HepG2 (cell line): Measurements from ENCODE around the gene HDAC4. TPM values are rescaled to one million over a fixed set of nuclear protein-coding genes. Genes with fewer than 3 reads are reported as not detected.

ENCODE experiments used
- ATAC-seq: fragments of 200-7000 bp; cut with Tn5 transposase; 3 replicates; pipeline ENCODE4 v1.9.1; 2020; ENCODE audit warnings: mild to moderate bottlenecking, moderate library complexity
- BruUV-seq: library from RNA; stranded (reverse); fragments of 400-500 nt; replicated peaks from 2 replicates; lab custom pipeline; 2021; lab: Mats Ljungman, UMichigan
- CTCF ChIA-PET: fragments of 300-600 bp; formaldehyde crosslinking; extraction: SDS; loops from one replicate; lab custom pipeline; 2021; ENCODE audit warnings: low total read pairs, inconsistent platforms, low intra/inter-chr PET ratio; lab: Yijun Ruan, JAX
- POLR2A ChIA-PET: fragments of 350-600 bp; sonication (Branson Sonifier 250); formaldehyde crosslinking; loops from one replicate; lab custom pipeline; 2020; ENCODE audit warnings: antibody characterized with exemption, inconsistent platforms; lab: Yijun Ruan, JAX
- DNase-seq: peaks from one replicate; pipeline ENCODE4 v3.0.0-alpha.2; 2015; ENCODE audit warnings: low spot score
- FAIRE-seq: peaks from 3 replicates; lab custom pipeline; 2011; peaks lifted over from hg19 to GRCh38; lab: Jason Lieb, UNC
- H2AFZ ChIP-seq: one replicate; pipeline ENCODE4 v1.6.1; 2011; ENCODE audit warnings: low read length, inconsistent platforms
- H3K27ac ChIP-seq: fragments of 300-600 bp; 3 replicates; pipeline ENCODE4 v1.8.0; 2011; ENCODE audit warnings: mixed run types, mild to moderate bottlenecking, mixed read lengths, low read length, inconsistent platforms; ENCODE audit not compliant: insufficient read depth; ENCODE audit errors: extremely low read length
- H3K27me3 ChIP-seq, 2 experiments: fragments of 200-600 bp in 1 of 2; 2 replicates in 1 of 2; 3 replicates in 1 of 2; pipeline versions ENCODE4 v1.6.0 to v1.8.0; 2011; ENCODE audit warnings: low read length in 2 of 2, mild to moderate bottlenecking in 2 of 2, moderate library complexity in 2 of 2, inconsistent platforms in 1 of 2; ENCODE audit not compliant: insufficient read depth in 2 of 2, control insufficient read depth in 1 of 2
- H3K36me3 ChIP-seq, 2 experiments: fragments of 200-600 bp in 1 of 2; replicated peaks in 1 of 2; 2 replicates in 1 of 2; 3 replicates in 1 of 2; pipeline versions ENCODE4 v1.5.1 to v1.8.0; 2011; ENCODE audit warnings: low read length in 2 of 2, inconsistent platforms in 1 of 2; ENCODE audit not compliant: insufficient read depth in 2 of 2, control insufficient read depth in 1 of 2
- H3K4me1 ChIP-seq: 2 replicates; pipeline ENCODE4 v1.5.1; 2012; ENCODE audit warnings: low read length, inconsistent platforms; ENCODE audit not compliant: insufficient read depth
- H3K4me2 ChIP-seq: 2 replicates; pipeline ENCODE4 v1.6.0; 2011; ENCODE audit warnings: low read depth, low read length, inconsistent platforms
- H3K4me3 ChIP-seq, 3 experiments: fragments of 200-600 bp in 1 of 3; sonication (generic), shearing (Covaris generic) in 1 of 3; replicated peaks in 1 of 3; 2 replicates each; pipeline ENCODE4 v1.5.1; 2011 to 2016; ENCODE audit warnings: low read length in 3 of 3, inconsistent platforms in 2 of 3, low read depth in 2 of 3, mild to moderate bottlenecking in 2 of 3, control low read depth in 1 of 3, mixed read lengths in 1 of 3; ENCODE audit not compliant: insufficient read depth in 1 of 3
- H3K79me2 ChIP-seq: one replicate; pipeline ENCODE4 v1.6.1; 2011; ENCODE audit warnings: low read length, inconsistent platforms; ENCODE audit not compliant: insufficient read depth
- H3K9ac ChIP-seq: 2 replicates; pipeline ENCODE4 v1.6.0; 2011; ENCODE audit warnings: mild to moderate bottlenecking, low read depth, low read length, inconsistent platforms; ENCODE audit not compliant: insufficient read depth
- H3K9me3 ChIP-seq: 2 replicates; pipeline ENCODE4 v1.5.1; 2012; ENCODE audit warnings: mild to moderate bottlenecking, low read length
- H4K20me1 ChIP-seq: 2 replicates; pipeline ENCODE4 v1.6.0; 2011; ENCODE audit warnings: inconsistent platforms, mild to moderate bottlenecking, low read length, moderate library complexity; ENCODE audit not compliant: insufficient read depth
- AGO2 ChIP-seq: fragments of 200-400 bp; formaldehyde crosslinking; optimal IDR thresholded peaks from 2 replicates; pipeline ENCODE3; 2017; ENCODE audit warnings: mild to moderate bottlenecking, low read depth, low read length, moderate library complexity
- CHD2 ChIP-seq: IDR thresholded peaks from 2 replicates; pipeline ENCODE4 v1.6.1; 2011; ENCODE audit warnings: low read depth, low read length, improper control_type of control experiment
- NCOA2 ChIP-seq: sonication (generic); formaldehyde crosslinking; IDR thresholded peaks from 2 replicates; pipeline ENCODE4 v1.8.0; 2022; ENCODE audit warnings: inconsistent platforms
- RCOR2 ChIP-seq: IDR thresholded peaks from 2 replicates; pipeline ENCODE4 v1.6.1; 2016; ENCODE audit warnings: missing biosample characterization, missing genetic modification reagents
- ZEB1 ChIP-seq: IDR thresholded peaks from 2 replicates; pipeline ENCODE4 v1.6.1; 2012; ENCODE audit warnings: mild to moderate bottlenecking, low read depth, inconsistent platforms; ENCODE audit not compliant: insufficient replicate concordance
- WGBS: methylation state at CpG from one replicate; pipeline ENCODE4 v1.1.6; 2017; ENCODE audit warnings: low lambda C conversion rate; 5-methylcytosine and 5-hydroxymethylcytosine counted together
- in situ Hi-C: cut with HindIII; loops from 2 replicates; pipeline ENCODE4 v1.10.0; 2017; ENCODE audit warnings: low pct_unique_long_range_greater_than_20kb; ENCODE audit not compliant: extremely low pct_ligation_motif_present
- intact Hi-C: fragments of 100-400 bp; cut with micrococcal nuclease; formaldehyde crosslinking; loops from one replicate; pipeline ENCODE4 v1.10.0; 2022; ENCODE audit not compliant: unreplicated experiment
- polyA plus RNA-seq, 8 experiments: library from polyadenylated mRNA; depleted of rRNA in 3 of 8; stranded (reverse) in 7 of 8; unstranded in 1 of 8; fragments of >200 nt; fragmentation: Illumina TruSeq in 4 of 8; extraction: Trizol in 4 of 8; gene quantifications; 2 replicates each; pipeline versions ENCODE4 v1.2.1 to v1.2.3, GENCODE V29; 2011 to 2016; ENCODE audit warnings: low read depth in 4 of 8, missing spikeins in 1 of 8, mixed read lengths in 1 of 8; ENCODE audit not compliant: insufficient read depth in 1 of 8
- total RNA-seq, 5 experiments: library from RNA; depleted of rRNA; stranded (reverse); fragments of >200 nt; fragmentation: Illumina TruSeq; extraction: Trizol; gene quantifications; 2 replicates each; pipeline ENCODE4 v1.2.3, GENCODE V29; 2016; ENCODE audit warnings: low read depth in 1 of 5
- TF ChIP-seq, protein P1 (sequence below), 2 experiments: IDR thresholded peaks; 2 replicates each; pipeline ENCODE4 v1.6.1; 2011 to 2012; ENCODE audit warnings: low read length in 2 of 2, borderline replicate concordance in 1 of 2, low read depth in 1 of 2, mild to moderate bottlenecking in 1 of 2, moderate library complexity in 1 of 2

Gene HDAC4
- total and polyA plus RNA-seq, 2 of the 13 experiments (the other 11 are each of a cell fraction or from before 2014, with no cell fraction given) = 10.1 to 11.5 TPM

DNA sequence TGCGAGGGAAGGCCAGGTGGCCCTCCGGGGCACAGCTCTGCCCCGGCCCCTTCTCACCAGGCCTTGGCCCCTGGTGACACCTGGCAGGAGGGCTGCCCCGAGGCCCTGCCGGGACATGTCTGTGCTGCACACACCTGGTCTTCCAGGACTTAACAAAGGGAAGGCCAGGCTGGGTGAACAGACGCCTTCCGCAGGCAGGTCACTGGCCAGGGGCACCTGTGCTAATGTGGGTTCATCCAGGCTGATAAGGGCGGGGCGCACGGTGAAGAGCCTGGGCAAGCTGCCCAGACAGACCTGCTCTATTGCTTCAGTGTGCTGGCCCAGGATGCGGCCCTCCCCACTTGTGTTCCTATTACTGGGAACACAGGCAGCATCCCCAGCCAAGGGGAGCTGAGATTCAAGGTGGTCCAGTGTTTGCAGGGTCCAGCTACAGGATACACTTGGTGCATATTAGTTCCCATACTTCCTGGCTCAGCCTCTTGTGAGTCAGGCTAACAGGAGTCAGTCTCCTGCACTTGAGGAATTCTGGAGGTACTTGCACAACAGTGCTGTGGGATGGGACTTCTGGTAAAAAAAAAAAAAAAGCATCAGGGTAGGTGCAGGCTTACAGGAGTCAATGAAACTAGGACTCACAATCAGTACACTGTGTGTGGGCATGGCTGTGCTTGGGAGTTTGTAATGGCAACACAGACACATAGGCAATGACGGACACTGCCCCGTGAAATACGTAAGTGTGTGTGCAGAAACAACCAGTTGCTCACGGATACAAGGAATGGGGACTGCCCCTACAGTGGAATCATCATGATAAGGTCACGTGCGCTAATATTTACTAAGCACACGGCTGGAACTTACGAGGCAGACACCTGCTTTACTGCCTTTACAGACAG, 291.5 kb downstream of the HDAC4 start:
- BruUV-seq = no TSS peak
- Histone ChIP-seq H3K27me3 (no peaks in the 10 kb centered on the region), H2AFZ (no peak overlapping the region), H3K79me2 (no peaks in the 10 kb centered on the region), H3K9ac (no peak overlapping the region), H3K36me3 (peaks cover 20 to 28% of the 10 kb centered on the region in 2 experiments; a peak in 4 of 5 replicates), H3K27ac (no peak overlapping the region), H3K4me3 (no peak overlapping the region), H3K4me1 (peaks cover 12% of the 10 kb centered on the region), H3K4me2 (no peak overlapping the region), H4K20me1 (0 out of 2 replicates have a peak, but pooled peaks cover 3% of the 10 kb centered on the region), H3K9me3 (no peaks in the 10 kb centered on the region)
- FAIRE-seq (no peak), DNase-seq (no peak), ATAC-seq (no peak)
- TF ChIP-seq AGO2 = peak; percentile 60
- no peak for TF ChIP-seq NCOA2 (CRISPR knock-in tag)
- TF ChIP-seq CHD2 = no peak
- intact Hi-C loops = no loop called here
- 96% methylated on average over 14 of the region's 19 CpGs for WGBS
- ChIA-PET POLR2A (no interaction called here), CTCF (no interaction called here)
- in situ Hi-C loops = loop anchor here (5.0 kb wide), 1 partner anchor 72 kb away; no protein-coding TSS in a partner anchor

DNA sequence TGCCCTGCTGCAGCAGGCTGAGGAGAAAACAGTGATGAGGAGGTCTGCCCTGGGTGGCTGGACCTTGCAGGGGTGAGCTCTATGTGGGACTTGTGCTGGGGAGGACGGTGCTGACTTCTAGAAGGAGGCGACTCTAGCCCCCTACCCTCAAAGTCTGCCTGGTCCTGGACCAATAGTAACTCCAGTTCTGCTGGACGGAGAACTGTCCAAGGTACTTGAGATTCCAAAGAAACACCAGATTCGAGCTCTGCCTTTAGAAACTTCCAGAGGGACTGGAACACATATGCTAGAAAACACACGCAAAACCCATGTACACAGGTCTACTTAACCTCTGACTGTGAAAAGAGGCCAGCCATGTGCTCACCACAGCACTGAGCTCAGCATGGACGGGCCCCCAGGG, 292.4 kb downstream of the HDAC4 start:
- no peak for ATAC-seq

More for the DNA sequence above, 292.4 kb downstream of the HDAC4 start:
- Histone ChIP-seq H3K27ac (no peak overlapping the region), H3K79me2 (no peaks in the 10 kb centered on the region)
- FAIRE-seq = no peak
- DNase-seq = no peak
- TF ChIP-seq ZEB1 (no peak), RCOR2 (no peak)
- TF ChIP-seq, protein P1, sequence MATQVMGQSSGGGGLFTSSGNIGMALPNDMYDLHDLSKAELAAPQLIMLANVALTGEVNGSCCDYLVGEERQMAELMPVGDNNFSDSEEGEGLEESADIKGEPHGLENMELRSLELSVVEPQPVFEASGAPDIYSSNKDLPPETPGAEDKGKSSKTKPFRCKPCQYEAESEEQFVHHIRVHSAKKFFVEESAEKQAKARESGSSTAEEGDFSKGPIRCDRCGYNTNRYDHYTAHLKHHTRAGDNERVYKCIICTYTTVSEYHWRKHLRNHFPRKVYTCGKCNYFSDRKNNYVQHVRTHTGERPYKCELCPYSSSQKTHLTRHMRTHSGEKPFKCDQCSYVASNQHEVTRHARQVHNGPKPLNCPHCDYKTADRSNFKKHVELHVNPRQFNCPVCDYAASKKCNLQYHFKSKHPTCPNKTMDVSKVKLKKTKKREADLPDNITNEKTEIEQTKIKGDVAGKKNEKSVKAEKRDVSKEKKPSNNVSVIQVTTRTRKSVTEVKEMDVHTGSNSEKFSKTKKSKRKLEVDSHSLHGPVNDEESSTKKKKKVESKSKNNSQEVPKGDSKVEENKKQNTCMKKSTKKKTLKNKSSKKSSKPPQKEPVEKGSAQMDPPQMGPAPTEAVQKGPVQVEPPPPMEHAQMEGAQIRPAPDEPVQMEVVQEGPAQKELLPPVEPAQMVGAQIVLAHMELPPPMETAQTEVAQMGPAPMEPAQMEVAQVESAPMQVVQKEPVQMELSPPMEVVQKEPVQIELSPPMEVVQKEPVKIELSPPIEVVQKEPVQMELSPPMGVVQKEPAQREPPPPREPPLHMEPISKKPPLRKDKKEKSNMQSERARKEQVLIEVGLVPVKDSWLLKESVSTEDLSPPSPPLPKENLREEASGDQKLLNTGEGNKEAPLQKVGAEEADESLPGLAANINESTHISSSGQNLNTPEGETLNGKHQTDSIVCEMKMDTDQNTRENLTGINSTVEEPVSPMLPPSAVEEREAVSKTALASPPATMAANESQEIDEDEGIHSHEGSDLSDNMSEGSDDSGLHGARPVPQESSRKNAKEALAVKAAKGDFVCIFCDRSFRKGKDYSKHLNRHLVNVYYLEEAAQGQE (IDR thresholded peaks at IDR 0.05; ENCODE audit: borderline replicate concordance in 1 of 2, low read depth in 1 of 2, low read length in 2 of 2) = peak in 1 of 2 experiments; percentile 84; a peak in 3 of 4 replicates
- TF ChIP-seq, all 625 proteins: peak for 1
- Histone ChIP-seq H4K20me1 (0 out of 2 replicates have a peak, but pooled peaks cover 3% of the 10 kb centered on the region), H3K36me3 (peaks cover 23 to 31% of the 10 kb centered on the region in 2 experiments; a peak in 4 of 5 replicates), H3K4me1 (peaks cover 5% of the 10 kb centered on the region), H3K9ac (no peak overlapping the region), H3K4me3 (no peak overlapping the region), H2AFZ (no peak overlapping the region), H3K27me3 (no peaks in the 10 kb centered on the region), H3K9me3 (no peaks in the 10 kb centered on the region), H3K4me2 (no peak overlapping the region)
- POLR2A ChIA-PET = no interaction called here
- no TSS peak for BruUV-seq
- CTCF ChIA-PET = no interaction called here
- 77% methylated on average over 6 of the region's 6 CpGs for whole genome bisulfite sequencing
- intact Hi-C loops = no loop called here
- in situ Hi-C loops = loop anchor here (5.0 kb wide), 1 partner anchor 71 kb away; no protein-coding TSS in a partner anchor
